Esophagus muscularis mucosa (tissue), 3 donors: ENCODE results near the gene KLLN.

Experiments used
- CTCF ChIP-seq, 3 experiments: fragments of 200-600 bp in 2 of 3; fragments of 450-650 bp in 1 of 3; sonication (generic) in 2 of 3; IDR thresholded peaks; one replicate each; pipeline ENCODE4 v1.5.1; 2017 to 2019; ENCODE audit warnings: antibody characterized with exemption in 3 of 3, mild to moderate bottlenecking in 2 of 3, moderate library complexity in 1 of 3
- POLR2A ChIP-seq: fragments of 450-650 bp; IDR thresholded peaks from one replicate; pipeline ENCODE4 v1.6.1; 2017; ENCODE audit warnings: antibody characterized with exemption, moderate library complexity, mild to moderate bottlenecking, low read depth

- TF ChIP-seq CTCF (IDR thresholded peaks at IDR 0.05) (no peak), POLR2A (no peak)
These were observed 20.4 kb downstream of the KLLN start for GRCh38 chr10:87842776-87843497.
